HG03095 (cell line): Measurements from ENCODE around the gene ATP23.

Source experiments
- ATAC-seq: cut with Tn5 transposase; IDR thresholded peaks from one replicate; pipeline ENCODE4 v1.9.1; 2021; ENCODE audit warnings: moderate library complexity; ENCODE audit not compliant: unreplicated experiment

ATP23 gene

DNA sequence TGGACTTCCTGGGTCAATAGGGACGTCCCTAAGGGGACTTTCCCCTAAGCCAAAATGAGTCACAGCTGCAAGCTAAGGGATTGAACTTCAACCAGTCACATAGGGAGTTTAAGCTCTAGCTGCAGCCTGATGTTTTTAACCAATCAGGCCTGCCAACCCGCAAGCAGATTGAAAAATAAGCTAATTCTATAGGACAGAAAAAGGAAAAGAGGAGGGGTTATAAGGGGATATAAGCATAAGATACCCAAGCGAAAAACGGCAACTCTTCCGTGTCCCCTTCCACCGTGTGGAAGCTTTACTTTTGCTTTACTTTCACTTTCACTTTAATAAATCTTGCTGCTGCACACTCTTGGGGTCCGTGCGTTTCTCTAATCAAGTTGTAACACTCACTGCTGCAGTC, 24.4 kb downstream of the ATP23 start:
- no peak for ATAC-seq

DNA sequence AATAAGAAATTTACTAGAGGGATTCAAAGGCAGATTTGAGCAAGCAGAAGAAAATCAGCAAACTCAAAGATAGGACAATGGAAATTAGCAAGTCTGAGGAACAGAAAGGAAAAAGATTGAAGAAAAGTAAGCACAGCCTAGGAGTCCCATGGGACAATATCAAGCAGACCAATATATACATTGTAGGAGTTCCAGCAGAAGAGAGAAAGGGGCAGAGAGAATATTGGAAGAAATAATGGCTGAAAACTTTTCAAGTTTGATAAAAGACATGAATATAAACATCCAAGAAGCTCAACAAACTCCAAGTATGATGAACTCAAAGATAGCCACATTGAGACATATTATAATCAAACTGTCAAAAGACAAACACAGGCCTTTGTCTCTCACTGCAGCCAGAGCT, 25.2 kb downstream of the ATP23 start:
- ATAC-seq: no peak

DNA sequence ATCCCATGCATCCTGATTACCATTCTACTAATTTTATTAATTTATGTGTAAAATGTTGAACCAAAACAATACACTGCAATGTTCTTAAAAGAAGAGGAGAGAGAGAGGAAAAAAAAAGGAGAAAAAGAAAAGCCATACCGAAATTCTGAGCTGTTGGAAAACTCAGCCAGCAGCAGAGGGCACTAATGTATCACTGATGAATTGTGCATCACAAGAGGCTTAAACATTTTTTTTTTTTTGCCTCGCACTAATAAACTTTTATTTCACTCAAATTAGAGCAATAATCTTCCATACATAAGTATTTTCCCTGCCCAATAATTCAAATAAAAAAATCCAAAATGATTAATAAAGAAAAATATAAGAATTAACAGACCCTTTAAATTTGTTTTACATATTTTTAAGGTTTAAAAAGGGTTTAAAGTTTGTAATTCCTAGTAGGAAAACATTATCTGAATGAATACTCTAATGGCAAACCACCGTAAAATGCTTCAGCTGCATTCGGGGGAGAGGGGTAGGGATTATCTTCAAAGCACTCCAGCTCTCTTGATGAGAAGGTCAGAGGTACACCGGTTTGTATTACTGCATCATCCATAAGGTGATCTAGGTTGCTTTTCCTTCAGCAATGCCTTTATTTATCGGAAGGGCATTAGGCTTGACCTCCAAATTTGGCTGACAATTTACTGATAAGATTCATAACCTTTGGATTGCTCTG, 41.9 kb downstream of the ATP23 start:
- ATAC-seq: no peak

DNA sequence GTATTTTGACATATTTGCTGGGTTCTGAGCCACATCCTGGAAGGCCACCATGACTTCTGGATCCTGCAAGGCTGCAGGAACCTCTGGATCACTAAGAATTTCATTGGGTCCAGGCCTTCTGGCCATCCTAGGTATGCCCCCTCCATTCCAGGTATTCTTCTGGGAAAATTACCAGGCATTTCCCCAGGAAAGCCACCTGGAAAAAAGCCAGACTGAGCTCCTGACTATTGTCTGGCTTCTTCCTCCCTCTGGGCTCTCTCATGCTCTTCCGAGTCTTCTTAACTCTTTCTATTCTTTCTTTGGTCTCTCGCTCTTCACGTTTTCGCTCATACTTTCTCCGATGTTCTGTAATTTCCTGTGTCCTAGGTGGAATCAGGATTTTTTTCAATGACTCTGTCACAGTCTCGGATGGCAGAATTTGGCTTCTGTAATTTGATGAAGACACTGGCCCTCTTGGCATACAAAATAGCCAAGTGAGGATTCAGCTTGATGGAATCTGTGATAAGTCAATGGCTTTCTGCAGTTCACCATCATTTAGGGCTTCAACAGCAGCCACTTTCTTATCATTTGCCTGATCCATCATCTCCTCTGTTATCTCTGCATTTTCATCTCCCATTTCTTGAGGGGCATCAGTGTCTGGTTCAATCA, 42.6 kb downstream of the ATP23 start:
- no peak for ATAC-seq

DNA sequence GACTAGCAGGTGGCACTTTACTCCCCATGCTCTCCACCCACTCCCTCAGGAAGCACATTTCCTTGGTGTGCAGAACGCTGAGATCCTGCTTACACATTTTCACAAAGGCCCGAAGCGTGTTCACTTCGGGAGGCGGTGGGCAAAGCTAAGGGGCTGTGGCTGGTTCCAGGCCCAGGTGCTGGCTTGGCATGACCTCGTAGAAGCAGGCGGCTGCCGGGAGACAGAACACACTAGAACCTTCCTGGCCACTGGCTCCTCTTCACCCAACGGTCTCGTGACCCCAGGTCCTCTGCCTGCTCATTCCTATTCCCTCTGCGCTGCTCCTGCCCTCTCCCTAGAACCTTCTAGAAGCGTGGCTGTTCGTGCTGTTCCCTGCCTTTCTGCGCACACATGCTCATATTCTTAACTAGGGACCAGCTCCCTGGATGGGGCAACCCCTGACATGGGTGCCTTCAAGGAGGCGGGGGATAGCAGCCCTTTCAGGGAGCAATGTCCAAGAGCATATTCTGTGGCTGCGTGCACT, 43.3 kb downstream of the ATP23 start:
- ATAC-seq: no peak

DNA sequence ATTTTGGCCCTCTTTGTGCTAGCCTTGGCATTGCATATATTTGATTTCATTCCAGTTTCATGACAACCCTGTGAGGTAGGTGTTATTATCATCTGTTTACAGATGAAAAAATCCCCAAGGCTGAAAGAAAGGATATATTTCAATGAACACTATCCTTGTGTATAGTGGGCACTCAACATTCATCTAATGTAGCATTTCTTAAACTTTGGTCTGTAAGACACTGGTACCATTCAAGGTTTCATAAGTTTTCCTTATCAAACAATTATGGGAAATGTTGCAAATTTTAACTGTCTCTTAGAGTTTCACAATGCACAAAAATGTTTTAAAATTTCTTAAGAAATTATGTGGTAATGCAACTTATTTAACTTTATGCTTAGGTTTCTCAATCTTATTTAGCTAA, 44.3 kb downstream of the ATP23 start:
- ATAC-seq: no peak

DNA sequence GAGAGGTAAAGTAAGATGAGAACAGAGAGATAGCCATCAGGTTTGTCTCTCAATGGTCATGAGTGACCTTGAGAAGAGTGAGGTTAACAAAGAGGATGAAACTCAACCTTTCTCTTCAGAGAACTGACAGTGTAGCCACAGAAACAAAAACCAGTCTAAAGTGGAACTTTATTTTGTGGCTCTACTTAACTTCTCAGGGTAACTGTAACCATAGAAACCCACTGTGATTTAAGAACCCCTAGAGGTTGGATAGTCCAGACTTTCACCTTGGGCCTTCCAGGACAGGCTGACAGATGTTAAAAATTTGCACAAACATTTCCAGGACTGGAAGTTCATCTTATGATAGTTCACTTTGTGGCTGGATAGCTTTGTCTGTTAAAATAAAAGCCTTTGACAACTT, 48.5 kb downstream of the ATP23 start:
- ATAC-seq: no peak

DNA sequence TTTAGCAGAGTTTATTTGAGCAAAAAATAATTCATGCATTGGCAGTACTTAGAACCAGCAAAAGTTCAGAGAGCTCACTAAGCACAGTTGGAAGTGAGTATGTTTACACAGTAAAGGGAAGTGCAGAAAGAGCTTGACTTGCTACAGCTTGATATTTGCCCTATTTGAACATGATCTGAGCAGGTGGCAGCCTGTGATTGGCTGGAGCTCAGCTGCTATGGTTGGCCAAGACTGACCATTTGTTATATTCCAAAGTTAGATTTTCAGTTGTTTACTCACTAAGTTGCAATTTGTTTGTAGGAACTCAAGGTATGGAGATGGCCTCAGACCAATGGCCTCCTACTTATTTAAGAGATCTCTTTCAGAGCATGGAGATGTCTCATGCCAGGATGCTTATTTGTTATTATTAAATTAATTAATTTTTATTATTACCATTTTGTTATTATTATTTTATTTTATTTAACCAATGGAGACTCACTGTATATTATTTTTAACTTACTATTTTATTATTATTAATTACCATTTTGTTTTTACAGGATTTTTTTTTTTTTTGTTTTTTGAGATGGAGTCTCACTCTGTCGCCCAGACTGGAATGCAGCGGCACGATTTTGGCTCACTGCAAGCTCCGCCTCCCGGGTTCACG, 49.0 kb downstream of the ATP23 start:
- ATAC-seq: no peak

DNA sequence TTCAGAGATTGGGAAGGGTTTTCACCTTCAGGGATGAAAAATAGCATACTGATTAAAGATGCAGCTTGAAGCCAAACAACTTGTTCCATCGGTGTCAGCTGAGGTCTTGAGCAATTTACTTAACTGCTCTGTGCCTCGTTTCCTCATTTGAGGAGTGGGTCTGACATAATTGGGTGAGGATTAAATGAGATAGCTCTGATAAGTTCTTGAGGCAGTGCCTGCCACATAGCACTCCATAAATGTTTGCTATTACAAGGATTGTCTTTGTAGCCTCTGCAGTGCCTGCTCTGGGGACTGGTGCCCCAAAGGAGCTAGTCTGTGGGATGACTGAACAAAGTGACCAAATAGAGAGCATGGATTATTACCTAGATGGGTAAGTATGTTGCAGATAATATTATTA, 50.6 kb downstream of the ATP23 start:
- no peak for ATAC-seq

DNA sequence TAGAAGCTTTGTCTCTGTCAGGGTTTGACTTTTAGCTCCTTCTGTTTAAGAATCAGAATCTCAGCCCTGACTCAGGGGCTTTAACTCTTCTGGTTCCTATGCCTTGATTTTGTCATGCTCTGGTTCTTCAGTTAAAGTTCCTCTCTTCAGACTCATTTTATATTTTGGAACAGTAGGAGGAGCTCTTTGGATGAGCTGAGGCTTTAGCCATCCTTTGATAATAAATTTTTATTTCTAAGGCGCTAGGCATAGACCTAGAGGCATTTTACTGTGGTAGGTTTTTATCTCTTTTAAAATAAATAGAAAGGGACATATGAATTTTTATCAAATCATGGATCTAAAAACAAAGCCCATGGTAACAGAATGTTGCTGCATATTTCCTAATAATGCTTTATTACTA, 51.7 kb downstream of the ATP23 start:
- no peak for ATAC-seq

DNA sequence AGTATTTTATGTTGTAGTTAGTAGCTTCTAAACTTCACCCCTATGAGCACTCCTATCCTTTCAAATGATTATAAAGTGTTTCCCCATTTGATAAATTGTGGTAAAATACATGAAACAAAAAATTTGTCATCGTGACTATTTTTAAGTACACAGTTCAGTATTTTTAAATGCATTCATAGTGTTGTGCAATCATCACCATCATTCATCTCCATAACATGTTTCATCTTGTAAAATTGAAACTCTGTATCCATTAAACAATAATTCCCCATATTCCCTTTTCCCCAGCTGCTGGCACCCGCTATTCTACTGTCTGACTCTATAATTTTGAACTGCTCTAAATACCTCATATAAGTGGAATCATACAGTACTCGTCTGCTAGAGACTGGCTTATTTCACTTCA, 52.5 kb downstream of the ATP23 start:
- no peak for ATAC-seq

DNA sequence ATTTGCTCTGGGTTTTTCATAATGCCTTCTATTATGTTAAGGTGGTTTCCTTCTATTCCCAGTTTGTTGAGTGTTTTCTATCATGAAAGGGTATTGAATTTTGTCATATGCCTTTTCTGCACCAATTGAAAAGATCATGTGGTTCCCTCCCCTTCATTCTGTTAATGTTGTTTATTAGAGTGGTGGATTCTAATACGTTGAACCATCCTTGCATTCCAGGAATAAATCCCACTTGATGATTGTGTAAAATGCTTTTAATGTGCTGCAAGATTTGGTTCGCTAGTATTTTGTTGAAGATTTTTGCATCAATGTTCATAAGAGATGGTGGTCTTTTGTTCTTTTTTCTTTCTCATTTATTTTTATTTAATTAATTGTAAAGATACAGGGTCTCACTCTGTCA, 55.2 kb downstream of the ATP23 start:
- ATAC-seq: no peak

DNA sequence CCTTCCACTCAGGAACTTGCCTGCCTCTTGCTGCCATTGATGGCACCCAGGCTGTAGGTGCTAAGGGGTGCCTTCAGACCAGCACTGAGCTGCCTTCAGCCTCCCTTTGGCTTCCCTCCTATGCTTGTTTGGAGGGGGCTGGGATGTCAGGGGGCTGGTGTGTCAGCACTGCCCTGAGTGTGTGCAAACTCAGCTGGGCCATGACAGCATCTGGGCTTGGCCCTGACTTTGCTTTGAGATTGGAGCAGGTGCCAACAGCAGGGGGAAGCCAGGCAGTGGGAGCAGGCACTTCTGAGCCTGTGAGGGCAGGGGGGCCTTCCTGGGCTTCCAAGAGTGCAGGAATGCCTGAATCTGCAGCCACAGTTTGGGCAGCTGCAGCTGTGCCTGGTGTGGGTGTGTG, 56.9 kb downstream of the ATP23 start:
- no peak for ATAC-seq

DNA sequence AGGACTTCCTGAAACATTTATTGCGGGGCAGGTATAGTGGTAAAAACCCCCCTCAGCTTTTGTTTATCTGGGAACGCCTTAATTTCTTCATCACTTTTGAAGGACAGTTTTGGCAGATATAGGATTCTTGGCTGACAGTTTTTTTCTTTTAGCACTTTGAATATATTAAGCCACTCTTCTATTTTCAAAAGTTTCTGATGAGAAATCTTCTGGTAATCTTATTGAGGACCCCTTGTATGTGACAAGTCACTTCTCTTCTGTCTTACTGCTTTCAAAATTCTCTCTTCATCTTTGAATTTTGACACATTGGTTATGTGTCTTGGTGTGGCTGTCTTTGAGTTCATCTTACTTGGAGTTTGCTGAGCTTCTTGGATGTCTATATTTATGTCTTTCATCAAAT, 59.1 kb downstream of the ATP23 start:
- ATAC-seq: no peak

DNA sequence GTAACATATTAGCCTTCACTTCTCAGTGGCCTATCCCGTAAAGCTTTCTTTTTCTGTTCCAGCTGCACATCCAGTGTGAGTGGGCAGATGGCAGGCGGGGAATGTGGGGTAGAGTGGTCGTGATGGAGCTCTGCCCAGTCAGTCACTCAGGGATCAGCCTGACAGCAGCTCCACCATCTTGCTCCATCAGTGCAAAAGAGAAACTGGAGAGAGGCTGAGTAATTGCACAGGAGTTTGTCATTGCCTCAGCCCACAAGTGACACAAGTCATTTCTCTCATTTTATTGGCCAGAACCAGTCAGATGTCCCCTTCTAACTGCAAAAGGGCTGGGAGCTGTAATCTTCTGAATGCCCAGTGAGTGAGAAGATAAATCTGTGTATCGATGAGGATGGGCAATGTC, 66.5 kb downstream of the ATP23 start:
- ATAC-seq: no peak

DNA sequence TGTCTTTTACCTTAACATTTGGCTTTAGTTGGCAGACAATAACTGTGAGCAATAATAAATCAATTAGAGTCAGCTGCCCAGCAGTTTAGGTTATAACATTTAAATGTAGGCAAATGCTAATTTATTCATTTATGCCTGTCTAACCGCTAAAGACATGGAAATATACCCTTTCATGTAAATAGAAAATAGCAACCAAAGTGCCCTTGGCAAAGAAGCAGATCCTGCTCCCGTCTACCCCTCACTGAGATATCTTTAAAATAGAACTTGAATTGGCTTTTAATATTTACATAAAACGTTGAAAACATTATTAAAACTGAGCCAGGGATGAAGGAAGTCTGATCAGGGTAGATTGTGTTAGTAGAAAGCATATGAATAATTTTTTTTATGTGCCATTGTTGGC, 67.3 kb downstream of the ATP23 start:
- ATAC-seq: no peak
